GM18867 (cell line): ENCODE results near the gene RGS10.

Experiments used
- ATAC-seq: cut with Tn5 transposase; IDR thresholded peaks from one replicate; pipeline ENCODE4 v1.9.1; 2021; ENCODE audit warnings: mild to moderate bottlenecking, moderate library complexity; ENCODE audit not compliant: unreplicated experiment

The RGS10 gene

GRCh38 chr10:119453313-119453712 lies 89.2 kb downstream of the RGS10 start:
- ATAC-seq: no peak

DNA sequence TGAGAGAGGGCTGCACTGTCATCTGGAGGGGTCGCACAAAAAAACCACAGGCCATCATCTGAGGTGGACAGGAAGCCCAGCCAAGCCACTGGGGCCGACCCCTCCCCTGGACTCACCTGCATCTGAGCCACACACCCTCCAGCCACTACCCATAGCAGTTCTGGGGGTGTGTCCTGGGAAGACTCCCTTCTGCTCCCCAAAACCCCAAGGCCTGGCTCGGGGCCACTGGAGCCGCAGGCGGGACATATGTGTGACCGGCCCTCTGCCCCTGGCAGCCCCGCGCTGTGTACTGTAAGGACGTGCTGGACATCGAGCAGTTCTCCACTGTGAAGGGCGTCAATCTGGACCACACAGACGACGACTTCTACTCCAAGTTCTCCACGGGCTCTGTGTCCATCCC lies 90.1 kb downstream of the RGS10 start:
- no peak for ATAC-seq

DNA sequence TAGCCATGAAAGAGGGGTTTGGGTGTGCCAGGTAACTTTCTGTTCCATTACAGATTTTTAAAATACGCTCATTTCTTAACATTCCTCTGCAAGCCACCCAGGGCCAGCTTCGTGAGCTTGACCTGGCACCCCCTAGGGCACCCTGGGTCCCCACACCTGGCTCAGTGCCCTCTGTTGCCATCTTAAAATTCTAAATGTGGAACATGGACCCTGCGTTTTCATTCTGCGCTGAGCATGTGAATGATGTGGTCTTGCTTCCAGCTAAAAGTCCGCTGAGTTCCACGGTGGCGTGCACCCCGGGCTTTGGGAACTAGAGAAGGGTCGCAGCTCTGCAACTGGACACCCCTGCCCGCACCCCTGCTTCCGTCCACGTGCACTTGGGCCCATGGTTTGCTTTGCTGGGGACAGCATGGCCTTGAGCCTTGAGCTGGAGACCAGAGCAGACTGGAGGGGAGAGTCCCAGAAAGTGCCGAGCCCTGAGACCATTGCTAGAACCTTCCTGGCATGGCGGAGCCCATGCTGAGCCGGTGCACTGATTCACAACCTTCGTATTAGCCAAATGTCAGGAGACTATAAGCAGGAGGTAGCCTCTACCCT lies 91.1 kb downstream of the RGS10 start:
- no peak for ATAC-seq

GRCh38 chr10:119450606-119451299 lies 91.8 kb downstream of the RGS10 start:
- no peak for ATAC-seq
